ENCODE data around the gene SYNGR4. TPM values are rescaled to one million over a fixed set of nuclear protein-coding genes. Genes with fewer than 3 reads are reported as not detected.

SYNGR4 gene
- total RNA-seq, 2 donors from 2014 or later = 0.45 TPM; not detected in 1

DNA sequence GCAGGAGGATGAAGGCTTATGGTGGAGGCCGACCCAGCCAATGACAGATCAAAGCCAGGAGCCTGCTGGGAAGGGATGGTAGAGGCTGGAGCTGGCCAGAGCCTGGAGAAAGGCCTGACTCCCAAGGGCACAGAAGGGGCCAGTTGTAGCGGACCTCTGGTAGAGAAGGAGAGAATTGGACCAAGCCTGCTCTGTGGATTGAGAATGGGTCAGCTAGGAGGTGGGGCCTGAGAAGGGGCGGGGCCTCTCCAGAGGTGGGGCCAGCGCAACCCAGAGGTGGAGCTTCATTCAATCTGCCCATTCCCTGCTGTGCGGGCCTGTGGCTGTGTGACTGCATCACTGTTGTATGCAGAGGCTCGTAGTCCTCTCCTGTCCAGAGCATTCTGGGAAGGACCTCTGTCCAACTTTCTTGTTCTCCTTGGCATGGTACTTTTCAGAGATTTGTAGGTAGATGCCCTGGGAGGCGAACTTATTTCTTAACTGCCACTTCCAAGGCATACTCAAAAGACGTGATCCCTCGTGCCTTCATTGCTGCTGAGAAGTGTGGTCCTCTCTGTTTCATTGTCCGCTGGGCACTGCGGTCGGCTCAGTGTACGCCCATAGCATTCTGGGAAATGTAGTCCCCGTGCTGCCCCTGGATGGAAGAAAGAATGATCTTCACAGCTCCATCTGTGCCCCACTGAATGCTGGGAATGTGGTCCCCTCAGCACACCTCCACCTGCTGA is 36.0 kb downstream of the SYNGR4 start:
- Mint-ChIP-seq H3K4me1 (ENCODE audit: low read depth in 2 of 2) (peaks cover 39 to 50% of the 10 kb centered on the region in 2 donors), H3K27ac (peak overlapping the region in 1 of 2 donors; percentile 21), H3K27me3 (peaks cover 20 to 21% of the 10 kb centered on the region in 2 donors), H3K36me3 (no peaks in the 10 kb centered on the region), H3K4me3 (no peak overlapping the region), H3K9me3 (peaks cover 4% of the 10 kb centered on the region)
- ATAC-seq = peak in 1 of 2 donors; percentile 38
- no peak for DNase-seq (ENCODE audit: low spot score)

DNA sequence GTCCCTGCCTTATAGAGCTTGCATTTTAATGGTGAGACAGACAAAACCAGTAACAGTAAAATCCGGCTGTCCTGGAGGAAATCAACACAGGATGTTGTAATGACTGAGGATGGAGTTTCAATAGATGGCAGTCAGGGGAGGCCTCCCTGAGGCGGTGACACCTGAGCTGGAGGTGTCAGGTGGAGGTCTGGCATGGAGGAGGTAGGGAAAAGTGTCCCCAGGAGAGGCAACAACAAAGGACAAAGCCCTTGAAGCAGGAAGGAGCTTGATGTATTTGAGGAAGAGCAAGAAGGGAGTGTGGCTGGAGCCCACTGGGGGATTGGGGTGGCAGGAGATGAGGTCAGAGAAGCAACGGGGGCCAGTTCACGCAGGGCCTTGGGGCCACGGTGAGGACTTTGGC is 37.1 kb downstream of the SYNGR4 start:
- ATAC-seq (no peak), DNase-seq (ENCODE audit: low spot score) (no peak)
- Mint-ChIP-seq H3K9me3 (peaks cover 4% of the 10 kb centered on the region), H3K4me3 (no peak overlapping the region), H3K27me3 (peaks cover 15 to 17% of the 10 kb centered on the region in 2 donors), H3K4me1 (ENCODE audit: low read depth in 2 of 2) (peaks cover 44 to 58% of the 10 kb centered on the region in 2 donors), H3K36me3 (no peaks in the 10 kb centered on the region), H3K27ac (peak overlapping the region; percentile 28 to 47)

DNA sequence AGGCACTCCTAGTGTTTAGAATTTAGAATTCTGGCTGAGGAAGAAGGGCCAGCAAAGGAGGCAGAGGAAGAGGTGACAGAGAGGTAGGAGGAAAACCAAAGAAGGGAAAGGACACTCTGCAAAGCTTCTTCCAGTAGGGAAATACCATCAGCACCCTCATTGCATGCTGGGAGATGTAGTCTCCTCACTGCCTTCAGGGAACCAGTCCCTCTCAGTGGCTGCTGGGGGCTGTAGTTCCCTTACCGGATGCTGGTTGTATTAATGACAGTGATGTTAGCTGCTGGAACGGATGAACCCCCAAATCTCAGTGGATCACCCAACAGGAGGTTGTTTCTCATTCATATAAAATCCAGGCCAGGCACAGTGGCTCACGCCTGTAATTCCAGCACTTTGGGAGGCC is 39.4 kb downstream of the SYNGR4 start:
- Mint-ChIP-seq H3K9me3 (peaks cover 4% of the 10 kb centered on the region), H3K27ac (peak overlapping the region; percentile 22 to 32), H3K4me1 (ENCODE audit: low read depth in 2 of 2) (peaks cover 34 to 45% of the 10 kb centered on the region in 2 donors), H3K36me3 (no peaks in the 10 kb centered on the region), H3K4me3 (peak overlapping the region; percentile 17), H3K27me3 (peaks cover 15 to 16% of the 10 kb centered on the region in 2 donors)
- DNase-seq (ENCODE audit: low spot score) (peak; percentile 71), ATAC-seq (peak; percentile 72 to 76)

DNA sequence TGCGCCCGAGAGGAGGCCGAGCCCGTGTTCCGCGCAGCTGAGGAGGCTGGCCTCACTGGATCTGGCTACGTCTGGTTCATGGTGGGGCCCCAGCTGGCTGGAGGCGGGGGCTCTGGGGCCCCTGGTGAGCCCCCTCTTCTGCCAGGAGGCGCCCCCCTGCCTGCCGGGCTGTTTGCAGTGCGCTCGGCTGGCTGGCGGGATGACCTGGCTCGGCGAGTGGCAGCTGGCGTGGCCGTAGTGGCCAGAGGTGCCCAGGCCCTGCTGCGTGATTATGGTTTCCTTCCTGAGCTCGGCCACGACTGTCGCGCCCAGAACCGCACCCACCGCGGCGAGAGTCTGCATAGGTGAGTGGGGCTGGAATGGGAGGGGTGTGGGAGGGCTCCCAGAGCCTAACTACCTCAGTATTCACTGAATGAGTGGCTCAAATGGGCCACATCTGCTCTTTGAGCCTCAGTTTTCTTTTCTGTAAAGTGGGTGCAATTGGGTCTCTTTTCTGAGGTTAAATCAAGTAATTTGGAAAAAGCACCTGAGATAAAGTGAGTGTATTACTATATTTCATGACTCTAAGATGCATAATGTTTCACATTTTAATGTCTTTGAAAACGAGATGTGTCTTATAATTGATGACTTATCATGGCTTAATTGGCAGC is 41.0 kb downstream of the SYNGR4 start:
- H3K36me3 Mint-ChIP-seq = no peaks in the 10 kb centered on the region
- ATAC-seq (no peak), DNase-seq (ENCODE audit: low spot score) (no peak)
- H3K27ac Mint-ChIP-seq = no peak overlapping the region
- peaks cover 16 to 17% of the 10 kb centered on the region in 2 donors for H3K27me3 Mint-ChIP-seq
- no peak overlapping the region for H3K4me3 Mint-ChIP-seq
- H3K4me1 Mint-ChIP-seq (ENCODE audit: low read depth in 2 of 2) = peaks cover 23 to 35% of the 10 kb centered on the region in 2 donors
- no peaks in the 10 kb centered on the region for H3K9me3 Mint-ChIP-seq

DNA sequence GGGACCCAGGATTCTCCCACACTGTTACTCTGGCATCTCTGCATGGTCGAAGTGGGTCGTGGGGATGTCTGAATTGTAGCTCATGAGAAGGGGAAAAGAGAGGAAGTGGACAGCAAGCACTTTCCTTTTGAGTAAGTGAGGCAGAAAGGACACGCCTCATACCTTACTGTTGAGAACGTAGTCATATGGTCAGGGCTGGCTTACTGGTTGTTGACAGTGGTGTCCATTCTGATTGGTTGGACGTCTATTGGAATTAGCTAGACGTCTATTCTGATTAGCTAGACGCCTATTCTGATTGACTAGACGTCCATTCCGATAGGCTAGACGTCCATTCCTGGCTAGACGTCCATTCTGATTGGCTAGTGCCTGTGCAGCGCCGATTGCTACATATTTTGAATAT is 41.7 kb downstream of the SYNGR4 start:
- Mint-ChIP-seq H3K27me3 (peaks cover 16 to 17% of the 10 kb centered on the region in 2 donors), H3K4me1 (ENCODE audit: low read depth in 2 of 2) (peaks cover 20 to 35% of the 10 kb centered on the region in 2 donors), H3K9me3 (no peaks in the 10 kb centered on the region), H3K36me3 (no peaks in the 10 kb centered on the region), H3K27ac (no peak overlapping the region), H3K4me3 (no peak overlapping the region)
- DNase-seq (ENCODE audit: low spot score) (no peak), ATAC-seq (peak in 1 of 2 donors; percentile 61)

DNA sequence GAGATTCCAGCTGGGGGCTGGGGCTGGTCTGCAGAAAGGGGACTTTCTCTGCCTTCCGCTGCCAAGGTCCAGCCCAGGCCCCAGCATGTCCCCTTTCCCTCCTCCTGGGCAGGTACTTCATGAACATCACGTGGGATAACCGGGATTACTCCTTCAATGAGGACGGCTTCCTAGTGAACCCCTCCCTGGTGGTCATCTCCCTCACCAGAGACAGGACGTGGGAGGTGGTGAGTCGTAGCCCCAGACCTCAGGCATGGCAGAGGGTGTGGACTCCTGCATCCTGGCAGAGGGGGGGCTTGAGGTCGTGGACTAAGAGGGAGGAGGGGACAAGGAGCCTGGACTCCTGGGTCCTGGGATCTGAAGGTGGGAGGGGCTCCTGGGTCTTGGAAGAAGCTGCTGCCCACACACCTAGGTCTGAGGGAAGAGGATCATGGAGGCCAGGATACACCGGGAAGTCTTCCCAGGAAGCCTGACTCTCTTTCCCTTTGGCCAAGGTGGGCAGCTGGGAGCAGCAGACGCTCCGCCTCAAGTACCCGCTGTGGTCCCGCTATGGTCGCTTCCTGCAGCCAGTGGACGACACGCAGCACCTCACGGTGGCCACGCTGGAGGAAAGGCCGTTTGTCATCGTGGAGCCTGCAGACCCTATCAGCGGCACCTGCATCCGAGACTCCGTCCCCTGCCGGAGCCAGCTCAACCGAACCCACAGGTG is 49.9 kb downstream of the SYNGR4 start:
- no peaks in the 10 kb centered on the region for H3K9me3 Mint-ChIP-seq
- DNase-seq (ENCODE audit: low spot score) (no peak), ATAC-seq (no peak)
- H3K27ac Mint-ChIP-seq = no peak overlapping the region
- H3K27me3 Mint-ChIP-seq = peaks cover 0 to 2% of the 10 kb centered on the region in 2 donors
- H3K4me1 Mint-ChIP-seq (ENCODE audit: low read depth in 2 of 2) = peaks cover 11 to 24% of the 10 kb centered on the region in 2 donors
- H3K36me3 Mint-ChIP-seq = no peaks in the 10 kb centered on the region
- H3K4me3 Mint-ChIP-seq = no peak overlapping the region

DNA sequence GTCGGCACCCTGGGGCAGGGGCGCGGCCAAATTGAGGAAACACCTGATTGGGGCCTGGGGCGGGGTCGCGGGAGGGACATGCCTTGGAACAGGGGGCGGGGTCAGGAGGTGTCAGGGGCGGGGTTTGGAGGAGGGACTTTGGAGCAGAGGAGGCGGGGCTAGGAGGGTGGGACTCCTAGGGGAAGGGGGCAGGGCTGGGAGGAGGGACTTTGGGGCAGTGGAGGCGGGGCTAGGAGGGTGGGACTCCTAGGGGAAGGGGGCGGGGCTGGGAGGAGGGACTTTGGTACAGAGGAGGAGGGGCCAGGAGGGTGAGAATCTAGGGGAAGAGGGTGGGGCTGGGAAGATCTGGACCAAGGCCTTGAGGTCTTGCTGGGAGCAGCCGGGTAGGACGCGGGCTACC is 51.2 kb downstream of the SYNGR4 start:
- Mint-ChIP-seq H3K27ac (no peak overlapping the region), H3K27me3 (peaks cover 0 to 2% of the 10 kb centered on the region in 2 donors), H3K9me3 (no peaks in the 10 kb centered on the region), H3K4me1 (ENCODE audit: low read depth in 2 of 2) (peaks cover 15 to 27% of the 10 kb centered on the region in 2 donors), H3K36me3 (no peaks in the 10 kb centered on the region), H3K4me3 (peak overlapping the region; percentile 72)
- ATAC-seq (peak; percentile 76 to 87), DNase-seq (ENCODE audit: low spot score) (peak; percentile 75)

DNA sequence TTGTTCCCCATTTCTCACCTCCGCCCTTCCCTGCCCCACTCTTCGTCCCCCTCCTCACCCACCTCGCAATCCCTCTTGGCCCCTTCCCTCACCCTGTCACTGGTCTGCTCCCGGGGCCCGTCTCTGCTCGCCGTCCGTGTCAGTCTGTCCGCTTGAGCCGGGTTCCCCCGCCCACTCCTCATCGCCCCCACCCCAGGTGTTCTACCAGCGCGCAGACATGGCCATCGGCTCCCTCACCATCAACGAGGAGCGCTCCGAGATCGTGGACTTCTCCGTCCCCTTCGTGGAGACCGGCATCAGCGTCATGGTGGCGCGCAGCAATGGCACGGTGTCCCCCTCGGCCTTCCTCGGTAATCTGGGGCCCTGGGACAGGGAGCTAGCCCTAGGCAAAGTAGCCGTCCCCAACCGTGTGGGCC is 51.6 kb downstream of the SYNGR4 start:
- H3K4me3 Mint-ChIP-seq = peak overlapping the region; percentile 72
- DNase-seq (ENCODE audit: low spot score) (no peak), ATAC-seq (no peak)
- peaks cover 0 to 2% of the 10 kb centered on the region in 2 donors for H3K27me3 Mint-ChIP-seq
- no peaks in the 10 kb centered on the region for H3K36me3 Mint-ChIP-seq
- H3K9me3 Mint-ChIP-seq = no peaks in the 10 kb centered on the region
- H3K4me1 Mint-ChIP-seq (ENCODE audit: low read depth in 2 of 2) = peaks cover 15 to 27% of the 10 kb centered on the region in 2 donors
- H3K27ac Mint-ChIP-seq = no peak overlapping the region

DNA sequence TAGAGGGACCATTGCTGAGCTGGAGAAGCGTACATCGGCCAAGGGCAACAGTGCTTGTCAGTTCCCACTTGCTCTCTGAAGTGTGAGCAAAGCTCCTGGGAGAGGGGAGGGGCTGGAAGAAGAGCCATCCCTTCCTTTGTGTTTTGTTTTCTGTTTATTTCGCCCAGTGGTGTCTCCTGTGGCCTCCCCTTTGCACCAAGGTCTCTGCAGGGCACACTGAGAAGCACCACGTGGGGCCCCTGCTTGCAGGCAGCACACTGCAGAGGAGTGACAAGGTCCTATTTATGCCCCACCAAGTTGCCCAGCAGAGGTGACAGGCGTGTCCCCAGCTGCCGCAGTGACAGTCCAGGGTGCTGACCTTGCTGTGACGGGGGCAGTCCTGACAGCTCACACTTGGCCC is 53.3 kb downstream of the SYNGR4 start:
- no peak for DNase-seq (ENCODE audit: low spot score)
- Mint-ChIP-seq H3K36me3 (no peaks in the 10 kb centered on the region), H3K4me3 (no peak overlapping the region), H3K9me3 (no peaks in the 10 kb centered on the region), H3K4me1 (ENCODE audit: low read depth in 2 of 2) (peaks cover 15 to 27% of the 10 kb centered on the region in 2 donors), H3K27ac (no peak overlapping the region), H3K27me3 (peaks cover 0 to 2% of the 10 kb centered on the region in 2 donors)
- no peak for ATAC-seq

DNA sequence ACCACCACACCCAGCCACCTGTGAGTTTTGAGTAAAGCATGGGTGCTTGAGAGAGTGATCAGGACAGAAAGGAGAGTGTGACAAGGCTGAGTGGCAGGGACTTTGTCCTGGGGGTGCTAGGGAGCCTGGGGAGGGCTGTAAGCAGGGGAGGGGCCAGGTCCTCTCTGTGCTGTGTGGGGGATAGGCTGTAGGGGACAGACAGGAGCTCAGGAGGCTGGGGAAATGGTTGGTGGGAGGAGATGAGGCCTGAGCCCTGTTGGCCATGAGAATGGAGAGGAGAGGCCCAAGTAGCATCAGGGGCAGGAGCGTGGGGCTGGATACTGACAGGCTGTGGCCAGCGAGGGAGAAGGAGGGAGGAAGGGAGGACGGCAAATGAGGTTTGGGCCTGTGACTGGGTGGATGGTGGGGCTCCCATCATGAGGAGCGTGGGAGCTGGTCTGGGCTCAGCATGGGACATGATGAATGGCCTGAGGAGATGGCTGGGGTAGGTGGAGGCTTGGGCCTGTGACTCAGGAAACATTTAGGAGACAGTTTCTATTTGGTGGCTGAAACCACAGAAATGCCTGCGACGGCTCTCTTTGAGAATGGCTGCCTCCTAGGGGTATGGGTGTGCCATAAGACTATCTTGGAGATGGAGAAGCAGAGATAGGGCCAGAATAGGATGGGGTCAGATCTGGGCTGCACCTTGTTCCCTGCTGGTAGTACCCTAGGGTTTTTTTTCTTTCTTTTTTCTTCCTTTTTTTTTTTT is 54.3 kb downstream of the SYNGR4 start:
- Mint-ChIP-seq H3K36me3 (no peaks in the 10 kb centered on the region), H3K4me1 (ENCODE audit: low read depth in 2 of 2) (peaks cover 15 to 27% of the 10 kb centered on the region in 2 donors), H3K27me3 (peaks cover 0 to 7% of the 10 kb centered on the region in 2 donors), H3K4me3 (peak overlapping the region; percentile 82), H3K9me3 (no peaks in the 10 kb centered on the region), H3K27ac (peak overlapping the region; percentile 73 to 77)
- peak in 1 of 2 donors; percentile 41 for ATAC-seq
- DNase-seq (ENCODE audit: low spot score) = no peak

DNA sequence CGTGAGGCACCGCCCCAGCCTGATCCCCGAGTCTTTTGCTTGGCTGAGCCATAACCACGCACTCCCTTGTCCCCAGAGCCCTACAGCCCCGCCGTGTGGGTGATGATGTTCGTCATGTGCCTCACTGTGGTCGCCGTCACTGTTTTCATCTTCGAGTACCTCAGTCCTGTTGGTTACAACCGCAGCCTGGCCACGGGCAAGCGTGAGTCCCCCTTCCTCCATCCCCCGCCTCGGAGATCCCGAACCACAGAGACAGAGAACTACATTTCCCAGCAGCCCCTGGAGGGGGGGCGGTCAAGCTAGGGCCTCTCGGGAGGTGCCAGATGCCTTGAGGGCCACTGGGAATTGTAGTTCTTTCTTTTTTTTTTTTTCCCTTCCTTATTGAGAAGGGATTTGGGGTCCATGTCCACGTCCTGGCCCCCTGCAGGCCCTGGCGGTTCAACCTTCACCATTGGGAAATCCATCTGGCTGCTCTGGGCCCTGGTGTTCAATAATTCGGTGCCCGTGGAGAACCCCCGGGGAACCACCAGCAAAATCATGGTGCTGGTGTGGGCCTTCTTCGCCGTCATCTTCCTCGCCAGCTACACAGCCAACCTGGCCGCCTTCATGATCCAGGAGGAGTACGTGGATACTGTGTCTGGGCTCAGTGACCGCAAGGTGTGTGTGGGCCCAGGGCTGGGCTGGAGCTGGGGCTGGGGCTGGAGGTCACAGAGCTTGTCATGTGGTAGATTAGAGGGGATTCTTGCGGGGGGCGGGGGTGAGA is 55.2 kb downstream of the SYNGR4 start:
- Mint-ChIP-seq H3K27me3 (peaks cover 0 to 8% of the 10 kb centered on the region in 2 donors), H3K4me3 (peak overlapping the region; percentile 82), H3K27ac (peak overlapping the region; percentile 73 to 77), H3K9me3 (no peaks in the 10 kb centered on the region), H3K36me3 (no peaks in the 10 kb centered on the region), H3K4me1 (ENCODE audit: low read depth in 2 of 2) (peaks cover 15 to 27% of the 10 kb centered on the region in 2 donors)
- DNase-seq (ENCODE audit: low spot score) = peak; percentile 88
- ATAC-seq = peak; percentile 89 to 94

DNA sequence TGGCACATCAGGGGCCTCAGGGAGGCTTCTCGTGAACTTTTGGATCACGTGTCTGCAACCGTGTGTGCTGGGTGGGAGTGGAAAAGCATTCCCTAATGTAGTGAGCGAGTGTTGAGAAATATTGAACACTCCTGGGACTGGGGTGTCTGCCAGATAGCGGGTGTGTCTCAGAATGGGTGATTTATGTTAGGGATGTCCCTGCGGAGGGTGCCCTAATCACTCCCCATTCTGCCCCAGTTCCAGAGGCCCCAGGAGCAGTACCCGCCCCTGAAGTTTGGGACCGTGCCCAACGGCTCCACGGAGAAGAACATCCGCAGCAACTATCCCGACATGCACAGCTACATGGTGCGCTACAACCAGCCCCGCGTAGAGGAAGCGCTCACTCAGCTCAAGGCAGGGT is 57.4 kb downstream of the SYNGR4 start:
- DNase-seq (ENCODE audit: low spot score) = no peak
- Mint-ChIP-seq H3K4me3 (no peak overlapping the region), H3K27ac (no peak overlapping the region)

More for the DNA sequence above, 57.4 kb downstream of the SYNGR4 start:
- peaks cover 21% of the 10 kb centered on the region in 2 donors for H3K4me1 Mint-ChIP-seq (ENCODE audit: low read depth in 2 of 2)
- ATAC-seq = no peak
- no peaks in the 10 kb centered on the region for H3K36me3 Mint-ChIP-seq
- peaks cover 0 to 11% of the 10 kb centered on the region in 2 donors for H3K27me3 Mint-ChIP-seq
- H3K9me3 Mint-ChIP-seq = no peaks in the 10 kb centered on the region
